Measurements from ENCODE around the gene TCEANC2.
"Not testable (repeated sequence)": the region's sequence is repeated elsewhere in the genome, so short reads cannot be mapped to it uniquely, and the experiment has no call there.

TCEANC2 gene

DNA sequence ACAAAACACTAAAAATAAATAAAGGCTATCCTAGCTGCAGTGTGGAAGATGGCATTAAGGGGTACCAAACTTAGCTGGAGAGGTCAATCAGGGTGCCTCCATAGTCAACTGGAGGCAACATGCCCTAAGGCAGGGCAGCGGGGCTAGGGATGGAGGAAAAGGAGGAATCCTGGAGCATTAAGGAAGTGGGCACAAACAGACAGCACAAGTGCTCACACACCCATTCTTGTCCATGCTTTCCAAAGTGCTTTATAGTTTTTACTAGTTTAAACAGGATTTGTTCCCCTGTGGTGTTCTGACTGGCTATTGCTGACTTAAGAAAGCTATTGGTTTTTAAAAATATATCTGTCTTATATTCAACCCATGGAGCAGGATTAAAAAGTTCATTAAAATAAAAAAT lies 33.3 kb downstream of the TCEANC2 start:
- no peak for TF ChIP-seq GATA1 (IDR thresholded peaks at IDR 0.05; ENCODE audit: low read depth, low read length)
- no peak for TF ChIP-seq POLR2A (IDR thresholded peaks at IDR 0.05; ENCODE audit: low read length)
- DNase-seq = no peak

DNA sequence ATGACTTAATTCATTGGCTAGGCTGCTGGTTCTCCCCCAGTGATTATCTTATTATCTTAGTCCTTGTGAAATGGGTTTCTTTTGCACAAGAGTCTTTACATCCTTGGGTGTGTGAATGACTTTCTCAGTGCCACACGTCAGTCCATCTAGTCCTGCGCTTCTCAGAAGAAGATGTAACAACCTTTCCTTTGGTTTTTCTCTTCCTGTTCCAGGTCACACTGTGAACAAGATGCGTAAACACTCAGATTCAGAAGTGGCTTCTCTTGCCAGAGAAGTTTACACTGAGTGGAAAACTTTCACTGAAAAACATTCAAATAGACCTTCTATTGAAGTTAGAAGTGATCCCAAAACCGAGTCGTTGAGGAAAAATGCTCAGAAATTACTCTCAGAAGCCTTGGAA lies 35.0 kb downstream of the TCEANC2 start:
- no peak for DNase-seq
- no peak for TF ChIP-seq POLR2A (IDR thresholded peaks at IDR 0.05; ENCODE audit: low read length)
- no peak for TF ChIP-seq GATA1 (IDR thresholded peaks at IDR 0.05; ENCODE audit: low read depth, low read length)

DNA sequence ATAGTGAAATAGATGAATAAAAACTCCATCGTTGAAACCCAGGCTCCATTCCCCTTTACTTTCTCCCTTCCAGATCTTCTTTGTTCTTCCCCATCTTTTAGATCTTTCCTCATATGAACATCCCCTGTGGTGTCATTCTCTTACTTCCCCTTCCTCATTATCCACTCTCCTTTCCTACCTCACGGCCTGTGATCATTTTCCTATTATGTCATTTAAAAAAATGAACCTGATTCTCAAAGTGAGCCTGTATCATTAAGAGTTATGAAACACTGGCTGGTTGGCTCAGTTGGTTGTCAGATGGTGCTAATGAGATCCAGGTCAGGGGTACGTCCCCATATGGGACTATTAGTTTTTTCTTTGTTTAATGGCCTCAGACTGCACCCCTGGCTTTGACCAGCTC lies 38.3 kb downstream of the TCEANC2 start:
- DNase-seq = no peak
- no peak for TF ChIP-seq POLR2A (IDR thresholded peaks at IDR 0.05; ENCODE audit: low read length)
- no peak for TF ChIP-seq GATA1 (IDR thresholded peaks at IDR 0.05; ENCODE audit: low read depth, low read length)

DNA sequence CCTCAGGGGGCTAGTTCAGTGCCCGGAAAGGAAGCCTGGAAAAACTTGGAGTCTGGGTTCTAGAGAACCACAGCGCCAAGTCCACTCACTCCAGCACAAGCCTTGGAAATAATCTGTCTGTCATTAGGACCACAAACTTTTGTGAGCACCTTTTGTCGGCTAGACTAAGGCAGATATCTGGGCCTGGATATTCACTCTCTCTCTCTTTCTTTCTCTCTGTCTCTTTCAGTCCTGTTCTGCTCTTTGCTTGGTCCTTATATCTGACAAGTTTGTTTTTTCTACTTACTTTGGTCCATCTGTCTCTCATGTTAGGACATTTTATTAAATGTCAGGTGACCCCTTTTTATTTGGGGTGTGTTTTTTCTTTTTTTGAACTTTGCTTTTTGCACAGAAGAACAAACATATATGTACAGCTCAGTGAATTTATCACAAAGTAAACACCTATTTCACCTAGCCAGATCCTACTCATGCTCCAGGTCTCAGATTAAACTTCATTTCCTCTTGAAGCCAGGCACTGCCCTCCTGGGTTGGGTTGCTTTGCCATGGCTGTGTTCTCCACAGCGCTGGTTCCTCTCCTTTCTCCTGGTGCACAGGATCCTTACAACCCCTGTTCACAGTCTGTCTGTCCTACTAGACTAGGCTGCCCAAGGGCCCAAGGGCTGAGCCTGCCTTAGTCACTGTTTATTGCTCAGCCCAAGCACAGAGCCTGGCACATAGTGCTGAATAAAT lies 40.8 kb downstream of the TCEANC2 start:
- DNase-seq = no peak
- no peak for TF ChIP-seq GATA1 (IDR thresholded peaks at IDR 0.05; ENCODE audit: low read depth, low read length)
- TF ChIP-seq POLR2A (IDR thresholded peaks at IDR 0.05; ENCODE audit: low read length) = no peak

DNA sequence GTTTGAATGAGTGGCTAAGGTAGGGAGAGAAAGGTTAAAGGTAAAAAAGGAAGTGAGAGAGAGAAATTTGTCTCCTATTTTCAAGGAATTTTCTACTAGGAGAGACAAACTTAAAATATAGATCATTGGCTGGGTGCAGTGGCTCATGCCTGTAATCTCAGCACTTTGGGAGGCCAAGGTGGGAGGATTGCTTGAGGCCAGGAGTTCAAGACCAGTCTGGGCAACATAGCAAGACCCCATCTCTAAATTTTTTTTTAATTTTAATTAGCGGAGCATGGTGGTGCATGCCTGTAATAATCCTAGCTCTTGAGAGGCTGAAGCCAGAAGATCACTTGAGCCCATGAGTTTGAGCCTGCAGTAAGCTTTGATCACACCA lies 41.3 kb downstream of the TCEANC2 start:
- not testable (repeated sequence) for DNase-seq

DNA sequence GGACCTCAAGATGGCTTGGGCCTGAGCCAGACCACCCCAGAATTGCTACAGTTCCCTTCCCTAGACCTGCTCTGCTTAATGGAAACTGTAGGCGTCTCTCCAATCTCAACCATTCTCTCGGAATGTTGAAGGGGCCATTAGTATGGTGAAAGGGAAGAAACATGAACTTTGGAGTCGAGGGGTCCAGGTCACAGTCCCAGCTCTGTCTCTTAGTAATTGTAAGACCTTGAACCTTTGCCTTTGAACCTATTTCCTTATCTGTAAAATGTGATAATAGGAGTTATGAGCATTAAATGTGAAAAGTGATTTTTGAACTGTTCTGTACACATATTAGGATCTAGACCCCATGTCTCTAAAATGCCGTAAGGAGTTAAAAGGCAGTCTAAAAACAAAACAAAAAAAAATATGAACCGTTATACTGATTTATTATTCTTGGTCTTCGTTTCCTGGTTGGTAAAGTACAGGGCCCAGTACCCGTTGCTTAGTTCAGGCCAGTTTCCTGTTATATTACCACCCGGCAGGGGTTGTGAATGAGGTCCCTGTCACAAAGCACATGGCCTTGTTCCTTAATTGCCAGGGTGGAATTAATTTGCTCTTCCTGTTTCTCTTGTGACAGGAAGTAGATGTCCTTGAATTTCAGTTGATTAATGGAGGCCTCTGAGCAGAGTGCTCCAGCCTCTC lies 42.3 kb downstream of the TCEANC2 start:
- TF ChIP-seq GATA1 (IDR thresholded peaks at IDR 0.05; ENCODE audit: low read depth, low read length) = no peak
- no peak for TF ChIP-seq POLR2A (IDR thresholded peaks at IDR 0.05; ENCODE audit: low read length)
- no peak for DNase-seq

DNA sequence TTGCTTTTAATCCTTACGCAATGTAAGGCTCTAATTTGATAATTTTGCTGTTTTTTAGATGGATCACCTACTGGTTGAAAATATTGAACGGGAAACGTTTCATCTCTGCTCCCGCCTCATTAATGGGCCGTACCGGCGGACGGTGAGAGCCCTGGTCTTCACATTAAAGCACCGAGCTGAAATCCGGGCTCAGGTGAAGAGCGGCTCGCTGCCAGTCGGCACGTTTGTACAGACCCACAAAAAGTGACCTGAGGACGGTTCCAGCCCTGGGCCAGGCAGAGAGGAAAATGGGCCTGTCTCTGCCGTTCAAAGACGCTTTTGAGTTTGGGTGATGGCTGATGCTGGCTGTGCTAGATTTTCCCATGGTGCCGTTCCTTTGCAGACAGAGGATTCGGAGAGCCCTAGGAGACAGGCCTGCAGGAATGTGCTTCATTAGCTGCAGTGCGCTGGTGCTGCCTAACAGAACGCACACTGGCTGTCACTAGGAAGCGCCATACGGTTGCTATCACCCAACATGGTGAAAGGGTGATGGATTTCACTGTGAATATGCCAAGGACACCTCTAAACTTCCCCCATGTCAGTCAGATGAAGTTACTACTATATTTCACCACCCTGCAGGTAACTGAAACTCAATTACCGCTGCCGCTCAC lies 42.9 kb downstream of the TCEANC2 start:
- no peak for DNase-seq
- TF ChIP-seq POLR2A (IDR thresholded peaks at IDR 0.05; ENCODE audit: low read length) (no peak), GATA1 (IDR thresholded peaks at IDR 0.05; ENCODE audit: low read depth, low read length) (no peak)

DNA sequence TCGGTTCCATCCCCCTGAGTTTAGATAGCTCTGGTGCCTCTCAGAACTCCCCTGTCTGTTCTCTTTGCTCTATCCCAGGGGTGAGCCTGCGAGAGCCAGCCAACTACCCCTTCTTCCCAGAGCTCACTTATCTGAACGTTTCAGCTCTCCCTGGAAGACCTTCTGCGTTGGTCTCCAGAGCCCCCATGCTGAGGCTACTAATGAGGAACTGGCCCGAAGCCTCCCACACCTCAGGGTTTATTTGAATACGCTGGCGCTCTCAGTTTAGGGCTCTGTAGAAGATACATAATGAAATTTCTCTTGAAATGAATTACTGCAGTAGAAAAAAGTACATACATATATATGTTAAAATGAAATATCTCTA lies 43.5 kb downstream of the TCEANC2 start:
- DNase-seq = no peak
- no peak for TF ChIP-seq GATA1 (IDR thresholded peaks at IDR 0.05; ENCODE audit: low read depth, low read length)
- TF ChIP-seq POLR2A (IDR thresholded peaks at IDR 0.05; ENCODE audit: low read length) = no peak

DNA sequence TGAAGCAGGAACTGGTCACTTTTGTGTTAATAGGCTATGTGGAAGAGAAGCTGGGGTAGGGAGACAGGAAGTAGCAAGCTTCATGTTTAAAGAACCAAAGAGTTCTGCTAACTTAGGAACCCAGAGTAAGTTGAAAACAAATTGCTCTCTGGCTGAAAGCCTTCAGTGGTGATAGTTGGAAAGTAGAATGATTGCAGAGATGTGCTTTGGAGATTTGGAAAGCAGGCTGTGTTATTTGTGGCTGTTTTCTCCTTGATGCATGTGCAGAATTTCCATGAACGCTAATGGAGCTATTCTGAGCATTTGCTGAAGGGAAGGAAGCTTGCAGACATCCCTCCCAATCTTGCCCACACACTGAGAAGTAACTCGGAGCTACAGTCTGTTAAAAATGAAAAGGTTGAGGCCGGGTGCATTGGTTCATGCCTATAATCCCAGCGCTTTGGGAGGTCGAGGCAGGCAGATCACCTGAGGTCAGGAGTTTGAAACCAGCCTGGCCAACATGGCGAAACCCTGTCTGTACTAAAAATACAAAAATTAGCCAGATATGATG lies 45.7 kb downstream of the TCEANC2 start:
- no peak for TF ChIP-seq POLR2A (IDR thresholded peaks at IDR 0.05; ENCODE audit: low read length)
- TF ChIP-seq GATA1 (IDR thresholded peaks at IDR 0.05; ENCODE audit: low read depth, low read length) = no peak
- no peak for DNase-seq

DNA sequence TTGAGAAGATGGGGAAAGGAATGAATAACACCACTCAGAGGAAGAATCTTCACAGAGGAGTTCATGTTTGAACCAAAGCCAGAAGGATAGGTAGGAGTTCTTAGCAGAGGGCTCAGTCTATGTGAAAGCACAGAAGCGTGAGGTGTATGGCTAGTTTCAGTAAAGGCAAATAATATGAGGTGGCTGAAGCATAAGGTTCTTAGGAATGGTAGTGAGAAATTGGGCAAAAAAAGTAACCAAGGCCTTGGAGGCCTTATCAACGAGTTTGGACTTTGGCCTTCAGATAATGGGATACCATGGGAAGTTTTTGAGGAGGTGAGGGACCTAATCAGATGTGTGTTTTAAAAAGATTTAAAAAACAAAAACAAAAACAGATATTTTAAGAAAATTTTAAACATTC lies 47.1 kb downstream of the TCEANC2 start:
- TF ChIP-seq GATA1 (IDR thresholded peaks at IDR 0.05; ENCODE audit: low read depth, low read length) (no peak), POLR2A (IDR thresholded peaks at IDR 0.05; ENCODE audit: low read length) (no peak)
- no peak for DNase-seq

DNA sequence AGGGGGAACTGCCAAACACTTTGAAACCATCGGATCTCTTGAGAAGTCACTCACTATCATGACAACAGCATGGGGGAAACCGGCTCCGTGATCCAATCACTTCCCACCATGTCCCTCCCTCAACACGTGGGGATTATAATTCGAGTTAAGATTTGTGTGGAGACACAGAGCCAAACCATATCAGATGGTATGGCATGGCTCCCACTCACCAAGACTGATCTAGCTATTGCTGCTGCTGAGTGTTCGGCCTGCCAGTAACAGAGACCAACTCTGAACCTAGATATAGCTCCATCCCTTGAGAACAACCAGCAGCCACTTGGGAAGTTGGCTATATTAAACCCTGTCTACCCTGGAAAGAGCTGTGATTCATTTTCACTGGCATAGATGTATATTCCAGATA lies 50.0 kb downstream of the TCEANC2 start:
- DNase-seq = no peak
- TF ChIP-seq POLR2A (IDR thresholded peaks at IDR 0.05; ENCODE audit: low read length) (no peak), GATA1 (IDR thresholded peaks at IDR 0.05; ENCODE audit: low read depth, low read length) (no peak)

DNA sequence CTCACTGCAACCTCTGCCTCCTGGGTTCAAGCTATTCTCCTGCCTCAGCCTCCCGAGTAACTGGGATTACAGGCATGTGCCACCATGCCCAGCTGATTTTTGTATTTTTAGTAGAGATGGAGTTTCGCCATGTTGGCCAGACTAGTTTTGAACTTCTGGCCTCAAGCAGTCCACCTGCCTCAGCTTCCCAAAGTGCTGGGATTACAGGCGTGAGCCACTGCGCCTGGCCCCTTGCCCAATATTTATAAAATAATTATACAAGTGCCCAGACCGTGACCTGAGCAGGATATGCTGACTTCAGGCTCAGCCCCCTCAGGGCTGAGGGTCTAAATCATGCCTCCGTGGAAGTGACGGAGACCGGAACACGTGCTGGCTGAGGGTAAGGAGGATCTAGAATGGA lies 51.2 kb downstream of the TCEANC2 start:
- DNase-seq = not testable (repeated sequence)

DNA sequence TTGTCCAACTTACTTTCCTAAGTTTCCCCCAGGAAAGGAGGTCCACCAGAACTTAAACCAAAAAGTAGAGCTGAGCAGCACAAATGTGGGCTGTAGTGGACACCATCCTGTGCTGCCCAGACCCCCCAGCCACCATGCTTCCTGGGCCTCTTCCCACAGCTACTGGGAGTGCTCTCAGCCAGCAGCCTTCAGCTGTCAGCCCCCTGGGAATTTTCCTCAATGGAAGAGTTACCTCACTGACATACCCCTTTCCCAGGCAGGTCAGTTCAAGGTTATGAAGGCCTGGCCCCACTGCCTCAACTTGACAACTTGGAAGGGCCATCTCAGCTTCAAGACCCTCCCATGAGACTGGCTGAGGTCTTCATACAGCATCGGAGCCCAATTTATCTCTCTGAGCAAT lies 51.7 kb downstream of the TCEANC2 start:
- no peak for DNase-seq
- TF ChIP-seq POLR2A (IDR thresholded peaks at IDR 0.05; ENCODE audit: low read length) (no peak), GATA1 (IDR thresholded peaks at IDR 0.05; ENCODE audit: low read depth, low read length) (no peak)

DNA sequence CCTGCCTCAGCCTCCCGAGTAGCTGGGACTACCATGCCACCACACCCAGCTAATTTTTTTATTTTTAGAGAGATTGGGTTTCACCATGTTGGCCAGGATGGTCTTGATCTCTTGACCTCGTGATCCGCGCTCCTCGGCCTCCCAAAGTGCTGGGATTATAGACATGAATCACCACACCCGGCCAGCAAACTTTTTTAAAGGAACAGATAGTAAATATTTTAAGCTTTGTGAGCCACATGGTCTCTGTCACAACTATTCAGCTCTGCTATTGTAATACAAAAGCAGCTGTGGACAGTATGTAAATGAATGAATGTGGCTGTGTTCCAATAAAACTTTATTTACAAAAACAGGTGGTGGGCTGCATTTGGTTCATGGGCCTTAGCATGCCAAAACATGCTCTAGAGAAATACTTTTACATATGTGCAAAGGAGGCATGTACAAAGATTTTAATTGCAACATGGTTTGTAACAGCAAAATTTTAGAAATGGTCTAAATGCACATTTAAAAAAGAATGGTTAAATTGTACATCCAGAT lies 52.4 kb downstream of the TCEANC2 start:
- DNase-seq = no peak

More for the DNA sequence above, 52.4 kb downstream of the TCEANC2 start:
- no peak for TF ChIP-seq POLR2A (IDR thresholded peaks at IDR 0.05; ENCODE audit: low read length)
- no peak for TF ChIP-seq GATA1 (IDR thresholded peaks at IDR 0.05; ENCODE audit: low read depth, low read length)
